ENCODE results near the gene IZUMO2. TPM values are rescaled to one million over a fixed set of nuclear protein-coding genes. Genes with fewer than 3 reads are reported as not detected.

The IZUMO2 gene
- total RNA-seq, 1 donor from 2014 or later: not detected

DNA sequence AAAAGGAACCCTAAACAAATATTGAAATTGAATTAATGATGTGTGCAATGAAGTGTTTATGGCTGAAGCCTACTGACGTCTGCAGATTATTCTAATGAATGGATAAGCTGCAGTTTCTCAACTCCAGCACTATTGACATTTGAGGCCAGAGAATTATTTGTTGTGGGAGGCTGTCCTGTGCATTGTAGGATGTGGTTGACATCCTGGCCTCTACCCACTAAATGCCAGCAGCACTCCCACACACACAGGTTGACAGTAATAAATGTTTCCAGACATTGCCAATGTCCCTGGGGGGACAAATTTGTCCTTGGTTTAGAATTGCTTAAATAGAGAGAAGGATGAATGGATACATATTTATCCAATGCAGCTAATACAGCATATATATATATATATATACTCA, 21.1 kb upstream of the IZUMO2 start:
- intact Hi-C loops (cut with DNase I): no loop called here
- DNase-seq: no peak
- no peak overlapping the region for H3K4me3 ChIP-seq

DNA sequence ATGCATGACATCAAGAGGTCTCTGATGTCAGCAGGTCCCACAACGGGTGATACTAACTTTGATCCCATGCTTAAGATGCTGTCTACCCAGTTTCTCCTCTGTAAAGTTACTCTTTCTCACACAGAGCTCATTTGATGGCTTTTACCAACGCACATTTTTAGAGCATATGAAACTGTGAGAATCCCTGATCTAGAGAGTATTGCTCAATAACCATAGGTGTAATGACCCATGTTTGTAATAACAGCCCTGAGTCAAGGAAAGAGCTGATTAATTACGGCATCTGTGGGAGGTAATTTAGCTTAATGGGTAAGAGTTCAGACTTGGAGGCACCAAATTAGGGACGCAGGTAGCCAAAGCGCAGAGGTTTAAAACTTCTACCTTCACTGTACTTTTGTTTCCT, 18.0 kb upstream of the IZUMO2 start:
- no peak for DNase-seq
- TF ChIP-seq, protein P1, sequence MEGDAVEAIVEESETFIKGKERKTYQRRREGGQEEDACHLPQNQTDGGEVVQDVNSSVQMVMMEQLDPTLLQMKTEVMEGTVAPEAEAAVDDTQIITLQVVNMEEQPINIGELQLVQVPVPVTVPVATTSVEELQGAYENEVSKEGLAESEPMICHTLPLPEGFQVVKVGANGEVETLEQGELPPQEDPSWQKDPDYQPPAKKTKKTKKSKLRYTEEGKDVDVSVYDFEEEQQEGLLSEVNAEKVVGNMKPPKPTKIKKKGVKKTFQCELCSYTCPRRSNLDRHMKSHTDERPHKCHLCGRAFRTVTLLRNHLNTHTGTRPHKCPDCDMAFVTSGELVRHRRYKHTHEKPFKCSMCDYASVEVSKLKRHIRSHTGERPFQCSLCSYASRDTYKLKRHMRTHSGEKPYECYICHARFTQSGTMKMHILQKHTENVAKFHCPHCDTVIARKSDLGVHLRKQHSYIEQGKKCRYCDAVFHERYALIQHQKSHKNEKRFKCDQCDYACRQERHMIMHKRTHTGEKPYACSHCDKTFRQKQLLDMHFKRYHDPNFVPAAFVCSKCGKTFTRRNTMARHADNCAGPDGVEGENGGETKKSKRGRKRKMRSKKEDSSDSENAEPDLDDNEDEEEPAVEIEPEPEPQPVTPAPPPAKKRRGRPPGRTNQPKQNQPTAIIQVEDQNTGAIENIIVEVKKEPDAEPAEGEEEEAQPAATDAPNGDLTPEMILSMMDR (IDR thresholded peaks at IDR 0.05): no peak
- intact Hi-C loops (cut with DNase I): no loop called here

More for the DNA sequence above, 21.1 kb upstream of the IZUMO2 start:
- Histone ChIP-seq H3K36me3 (no peaks in the 10 kb centered on the region), H3K9me3 (no peaks in the 10 kb centered on the region), H3K27ac (no peak overlapping the region), H3K27me3 (no peaks in the 10 kb centered on the region), H3K4me1 (no peaks in the 10 kb centered on the region)
- TF ChIP-seq, protein P1 (IDR thresholded peaks at IDR 0.05): no peak
- no peak for ATAC-seq

DNA sequence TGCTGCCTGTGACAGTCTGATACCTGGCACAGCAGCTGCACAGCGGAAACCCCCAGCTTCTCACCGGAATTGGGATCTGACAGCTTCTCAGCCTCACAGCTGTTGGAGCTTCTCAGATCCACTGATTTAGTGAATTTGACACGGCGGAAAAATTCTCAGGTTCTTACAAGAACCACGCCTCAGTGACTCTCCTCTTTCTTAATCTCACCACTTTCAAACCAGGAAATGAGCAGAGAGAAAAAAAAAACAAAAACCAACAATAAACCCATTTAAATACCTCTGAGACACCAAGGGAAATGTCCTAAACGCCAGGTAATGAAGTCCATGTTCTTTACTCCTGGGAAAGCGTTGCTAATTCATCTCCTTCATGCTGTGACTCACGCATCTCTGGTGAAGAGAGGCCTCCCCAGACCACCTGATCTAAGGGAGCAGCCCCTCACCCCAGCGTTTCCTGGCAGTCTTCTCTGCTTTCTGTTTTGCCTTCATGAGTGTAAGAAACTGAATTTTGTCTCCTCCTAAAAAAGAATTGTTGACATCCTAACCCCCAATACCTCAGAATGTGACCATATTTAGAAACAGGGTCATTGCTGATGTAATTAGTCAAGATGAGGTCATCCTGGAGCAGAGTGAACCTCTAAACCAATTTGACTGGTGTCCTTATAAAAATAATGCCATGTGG, 15.9 kb upstream of the IZUMO2 start:
- no peak for ATAC-seq
- Histone ChIP-seq H3K36me3 (no peaks in the 10 kb centered on the region), H3K27me3 (peaks cover 5% of the 10 kb centered on the region), H3K4me1 (no peaks in the 10 kb centered on the region), H3K9me3 (no peaks in the 10 kb centered on the region), H3K27ac (no peak overlapping the region), H3K4me3 (no peak overlapping the region)
- DNase-seq: no peak
- intact Hi-C loops (cut with DNase I): no loop called here
- TF ChIP-seq, protein P1 (IDR thresholded peaks at IDR 0.05): no peak

More for the DNA sequence above, 18.0 kb upstream of the IZUMO2 start:
- Histone ChIP-seq H3K9me3 (no peaks in the 10 kb centered on the region), H3K36me3 (no peaks in the 10 kb centered on the region), H3K27me3 (peaks cover 5% of the 10 kb centered on the region), H3K27ac (no peak overlapping the region), H3K4me1 (no peaks in the 10 kb centered on the region), H3K4me3 (no peak overlapping the region)
- ATAC-seq: no peak

DNA sequence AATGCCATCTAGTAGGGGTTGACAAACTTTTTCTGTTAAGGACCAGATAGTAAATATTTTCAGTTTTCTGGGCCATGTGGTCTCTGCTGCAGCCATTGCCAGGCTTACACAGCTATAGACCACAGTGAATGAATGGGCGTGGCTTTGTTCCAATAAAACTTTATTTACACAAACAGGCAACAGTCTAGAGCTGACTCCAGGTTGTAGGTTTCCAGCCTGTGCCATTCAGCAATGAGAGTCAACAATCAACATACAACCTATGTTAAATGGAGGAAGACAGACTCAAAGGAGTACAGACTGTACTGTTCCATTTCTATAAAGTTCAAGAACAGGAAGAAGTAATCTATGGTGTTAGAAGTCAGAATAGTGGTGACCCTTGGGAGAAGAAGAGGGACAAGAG, 15.2 kb upstream of the IZUMO2 start:
- ATAC-seq (no peak), DNase-seq (no peak)
- TF ChIP-seq, protein P1 (IDR thresholded peaks at IDR 0.05): no peak
- H3K27me3 ChIP-seq: peaks cover 5% of the 10 kb centered on the region
- no peak overlapping the region for H3K27ac ChIP-seq
- intact Hi-C loops (cut with DNase I): no loop called here
- H3K4me3 ChIP-seq: no peak overlapping the region
- no peaks in the 10 kb centered on the region for H3K36me3 ChIP-seq
- H3K4me1 ChIP-seq: no peaks in the 10 kb centered on the region
- H3K9me3 ChIP-seq: no peaks in the 10 kb centered on the region

DNA sequence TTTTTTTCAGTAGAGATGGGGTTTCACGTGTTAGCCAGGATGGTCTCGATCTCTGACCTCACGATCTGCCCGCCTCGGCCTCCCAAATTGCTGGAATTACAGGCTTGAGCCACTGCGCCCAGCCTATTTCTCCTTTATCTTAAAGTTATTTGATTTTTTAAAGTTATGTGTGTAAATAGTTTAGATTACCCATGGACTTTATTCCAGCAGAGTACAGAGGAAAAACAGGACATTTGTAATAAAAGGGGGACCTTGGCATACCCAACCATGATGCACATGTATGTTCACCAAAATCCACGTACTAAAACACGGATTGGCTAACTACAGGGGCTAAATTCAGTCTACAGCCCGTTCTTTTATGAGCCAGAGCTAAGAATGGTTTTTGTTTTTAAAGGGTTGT, 13.7 kb upstream of the IZUMO2 start:
- H3K27ac ChIP-seq: no peak overlapping the region
- ATAC-seq: no peak
- no peak overlapping the region for H3K4me3 ChIP-seq
- H3K27me3 ChIP-seq: peaks cover 5% of the 10 kb centered on the region
- no peaks in the 10 kb centered on the region for H3K4me1 ChIP-seq
- TF ChIP-seq, protein P1 (IDR thresholded peaks at IDR 0.05): no peak
- intact Hi-C loops (cut with DNase I): no loop called here
- DNase-seq: no peak
- H3K9me3 ChIP-seq: no peaks in the 10 kb centered on the region
- no peaks in the 10 kb centered on the region for H3K36me3 ChIP-seq

DNA sequence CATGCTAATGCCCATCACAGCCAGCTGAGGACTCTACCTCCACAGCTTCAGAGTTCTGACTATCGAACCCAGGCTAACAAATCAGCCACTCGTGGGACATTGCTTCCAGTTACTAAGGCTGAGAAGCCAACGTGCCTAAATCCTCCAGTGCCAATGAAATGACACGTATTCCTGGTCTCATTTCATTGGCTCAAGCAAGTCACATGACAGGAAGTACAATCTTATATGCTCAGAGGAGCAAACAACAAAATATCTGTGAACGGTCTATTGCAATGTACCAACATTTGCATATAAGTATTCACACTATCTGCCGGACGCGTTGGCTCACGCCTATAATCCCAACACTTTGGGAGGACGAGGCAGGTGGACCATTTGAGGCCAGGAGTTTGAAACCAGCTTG, 12.8 kb upstream of the IZUMO2 start:
- H3K4me3 ChIP-seq: no peak overlapping the region
- TF ChIP-seq, protein P1 (IDR thresholded peaks at IDR 0.05): no peak
- H3K9me3 ChIP-seq: no peaks in the 10 kb centered on the region
- no peaks in the 10 kb centered on the region for H3K4me1 ChIP-seq
- intact Hi-C loops (cut with DNase I): no loop called here
- no peak overlapping the region for H3K27ac ChIP-seq
- DNase-seq: no peak
- H3K36me3 ChIP-seq: no peaks in the 10 kb centered on the region
- peaks cover 5% of the 10 kb centered on the region for H3K27me3 ChIP-seq
- no peak for ATAC-seq
